ENCODE measurements around the gene LOXL3.

LOXL3 gene

GRCh38 chr2:74507145-74507925, 46.4 kb downstream of the LOXL3 start, which contains the start of gene PCGF1:
TSS of gene PCGF1 (minus strand) at chr2:74507695. CDS start at chr2:74507668, 27 bp downstream.
- peak; percentile 93 to 95 for ATAC-seq

DNA sequence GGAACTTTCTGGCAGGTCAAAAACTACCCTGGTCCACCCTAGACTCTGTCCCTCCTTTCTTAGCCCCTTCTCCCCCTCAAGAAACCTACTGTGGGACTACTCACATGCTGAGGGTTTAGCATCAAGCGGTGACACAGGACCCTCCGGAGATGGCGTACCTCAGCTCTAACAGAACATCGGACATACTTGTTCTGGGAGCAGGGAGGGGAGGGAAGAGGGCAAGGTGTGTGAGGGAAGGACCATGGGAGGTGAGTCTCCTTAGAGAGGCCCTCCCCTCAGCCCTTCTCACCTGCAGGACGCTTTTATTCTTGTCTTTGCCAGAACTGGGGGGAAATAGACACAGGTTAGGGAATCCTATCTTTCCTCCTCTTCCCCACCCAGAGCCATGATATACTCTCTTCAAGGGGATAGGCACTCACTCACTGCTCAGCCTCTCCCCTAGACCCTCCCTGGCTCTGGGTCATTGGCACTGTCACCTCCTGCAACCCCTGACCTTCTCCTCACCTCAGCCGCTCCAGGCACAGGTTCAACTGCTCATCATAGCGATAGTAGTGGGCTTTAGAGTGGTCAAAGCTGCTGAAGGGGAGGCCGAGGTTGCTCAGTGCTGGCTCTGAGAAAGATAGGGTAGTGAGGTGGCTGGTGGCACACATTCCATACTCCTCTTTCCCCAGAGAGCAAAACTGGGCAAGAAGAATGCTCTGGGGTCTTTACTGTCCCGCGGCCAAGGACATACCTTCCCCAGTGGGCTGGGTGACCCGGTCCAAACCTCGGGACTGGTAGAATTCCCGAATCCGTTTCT, 48.1 kb downstream of the LOXL3 start:
- ATAC-seq = no peak

DNA sequence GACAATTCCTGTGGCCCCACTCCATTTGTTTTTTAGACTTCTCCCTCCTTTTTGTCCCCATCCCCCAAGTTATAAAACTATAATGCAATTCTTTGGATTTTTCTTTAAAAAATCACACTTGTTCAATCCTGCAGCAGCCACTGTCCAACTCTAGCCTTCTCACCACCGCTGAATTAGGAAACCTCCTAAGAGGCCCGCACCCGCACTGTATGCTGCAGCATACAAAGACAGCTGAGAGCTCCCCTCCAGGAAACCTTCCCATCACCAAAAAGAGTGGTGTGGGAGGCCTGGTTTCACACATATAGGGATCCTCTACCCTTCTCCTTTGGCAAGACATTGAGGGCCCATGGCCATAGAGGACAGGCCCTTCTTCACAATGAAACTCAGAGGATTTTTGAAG, 49.2 kb downstream of the LOXL3 start:
- no peak for ATAC-seq

- ATAC-seq = no peak
These were observed 50.0 kb downstream of the LOXL3 start for GRCh38 chr2:74503506-74504475.

DNA sequence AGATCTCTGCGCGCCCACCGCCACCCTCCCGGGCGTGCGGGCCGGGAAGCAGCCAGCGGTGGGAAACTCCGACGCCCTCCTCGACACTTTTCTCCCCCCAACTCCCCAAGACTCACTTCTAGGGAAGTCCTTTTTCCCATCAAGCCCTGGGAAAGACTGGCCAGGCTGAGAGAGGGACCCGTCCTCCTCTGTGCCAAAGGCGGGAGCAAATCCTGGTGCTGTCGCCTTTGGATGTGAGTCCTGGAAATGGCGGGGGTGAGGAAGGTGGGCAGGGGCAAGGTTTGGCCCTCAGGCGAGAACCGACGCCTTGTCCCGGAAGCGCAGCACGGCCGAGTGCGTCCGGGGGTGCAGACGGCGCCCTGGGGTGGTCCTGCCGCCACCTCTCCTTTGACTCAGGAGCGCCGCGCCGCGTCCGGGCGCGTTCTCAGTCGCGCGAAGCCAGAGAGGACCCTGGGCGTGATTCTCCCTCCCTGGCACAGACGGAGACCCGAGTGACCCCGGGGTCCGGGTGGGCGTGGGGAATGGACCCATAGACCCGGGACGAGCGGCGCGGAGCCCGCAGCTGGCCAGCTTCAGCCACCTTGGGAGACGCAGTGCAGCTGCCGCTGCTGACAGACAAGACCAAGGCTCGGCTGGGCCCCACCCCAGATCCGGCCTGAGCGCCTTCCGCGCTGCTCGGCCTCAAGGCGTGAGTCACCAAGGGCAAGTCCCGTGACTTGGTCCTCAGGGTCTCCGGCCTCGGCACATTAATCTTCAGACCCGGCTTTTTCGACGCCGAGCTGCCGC, 50.8 kb downstream of the LOXL3 start:
- ATAC-seq = peak; percentile 17 to 26

- ATAC-seq = no peak
These were observed 51.5 kb downstream of the LOXL3 start for GRCh38 chr2:74502147-74502719.

- ATAC-seq = no peak
These were observed 52.2 kb downstream of the LOXL3 start for GRCh38 chr2:74501335-74502071.

DNA sequence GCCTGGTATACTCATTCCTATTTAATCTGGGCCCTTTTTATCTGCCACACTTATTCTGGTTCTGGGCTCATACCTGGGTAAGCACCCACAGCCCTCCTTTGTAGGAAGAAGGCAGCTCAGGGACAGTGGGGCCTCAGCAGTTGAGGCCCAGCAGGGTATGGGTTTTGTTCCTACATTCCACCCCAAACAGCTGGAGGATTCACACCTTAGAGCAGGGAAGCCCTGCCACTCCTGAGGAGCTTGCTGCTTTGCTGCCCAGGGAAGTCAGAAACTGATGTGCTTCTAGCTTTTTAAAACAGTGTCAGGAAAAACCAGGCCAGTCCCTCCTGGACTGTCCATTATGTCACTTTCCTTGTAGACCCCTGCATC, 53.2 kb downstream of the LOXL3 start:
- ATAC-seq = no peak

DNA sequence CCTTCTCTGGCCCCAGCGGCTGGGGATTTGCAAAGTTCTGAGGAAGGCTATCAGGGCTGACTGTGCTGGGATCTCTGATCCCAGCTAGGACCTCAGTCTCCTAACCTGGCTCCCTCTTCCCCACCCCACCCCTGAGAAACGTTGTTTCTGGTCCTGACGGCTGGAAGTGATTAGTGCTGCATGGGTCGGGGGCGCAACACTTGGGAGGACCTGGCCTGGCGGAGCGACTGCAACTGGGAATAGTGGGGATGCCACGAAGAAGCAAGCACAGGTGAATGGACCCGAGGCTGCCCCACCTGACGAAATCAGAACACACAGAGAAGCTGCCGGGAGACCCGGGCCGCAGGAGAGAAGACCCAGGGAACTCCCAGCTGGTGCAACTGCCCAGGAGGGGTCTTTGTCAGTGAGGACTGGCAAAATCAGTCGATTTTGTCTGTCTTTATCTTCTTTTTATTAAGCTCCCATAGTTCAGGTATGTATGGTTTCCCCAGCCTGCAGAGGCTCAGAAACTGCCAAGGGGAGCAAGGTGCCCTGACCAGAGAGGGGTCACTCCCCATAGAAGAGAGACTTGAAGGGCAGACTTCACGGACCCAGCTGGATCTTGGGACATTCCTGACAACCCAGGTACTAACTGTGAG, 53.7 kb downstream of the LOXL3 start:
- no peak for ATAC-seq

GRCh38 chr2:74499267-74499939, 54.3 kb downstream of the LOXL3 start, which contains the start of gene LBX2:
TSS of gene LBX2 (minus strand) at chr2:74499603. CDS start at chr2:74499537, 66 bp downstream.
- ATAC-seq = peak; percentile 22 to 23

DNA sequence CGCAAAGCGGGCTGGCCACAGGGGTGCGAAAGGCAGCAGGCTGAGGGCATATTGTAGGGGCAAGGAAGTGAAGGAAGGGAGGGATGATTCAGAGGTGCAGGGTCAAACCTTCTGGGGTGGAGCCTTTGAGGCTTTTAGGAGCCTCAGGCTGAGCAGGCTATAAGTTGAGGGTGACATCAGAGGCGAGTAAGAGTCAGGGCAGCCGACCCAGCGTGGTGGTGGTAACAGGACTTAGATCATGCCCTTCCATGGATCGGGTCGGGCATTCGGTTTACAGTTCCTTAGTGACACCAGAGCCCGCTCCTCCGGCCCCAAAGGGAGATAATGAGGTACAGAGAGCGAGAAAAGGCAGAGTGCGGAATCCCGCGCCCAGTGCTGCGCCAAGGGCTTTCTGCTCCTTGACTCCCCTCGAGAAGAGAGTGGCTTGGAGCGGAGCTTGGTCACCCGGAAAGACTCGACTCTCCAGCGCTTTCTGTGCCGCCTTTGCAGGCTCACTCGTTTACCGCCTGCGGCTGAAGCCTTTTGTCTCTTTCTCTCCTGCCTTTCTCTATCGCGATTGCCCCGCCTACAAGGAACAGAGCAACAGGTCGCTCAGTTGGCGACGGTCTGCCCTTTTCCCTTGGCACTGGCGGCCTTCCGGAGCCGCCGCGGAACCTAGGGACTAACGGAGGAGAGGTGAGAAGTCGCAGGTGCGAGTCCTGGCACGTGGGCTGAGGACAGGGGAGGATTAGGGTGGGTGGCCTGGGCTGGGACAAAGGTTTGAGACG, 55.1 kb downstream of the LOXL3 start:
- ATAC-seq = peak; percentile 59 to 72

- peak in 1 of 2 donors; percentile 29 for ATAC-seq
These were observed 55.8 kb downstream of the LOXL3 start for GRCh38 chr2:74497777-74498499.

- no peak for ATAC-seq
These were observed 56.6 kb downstream of the LOXL3 start for GRCh38 chr2:74496997-74497776.

DNA sequence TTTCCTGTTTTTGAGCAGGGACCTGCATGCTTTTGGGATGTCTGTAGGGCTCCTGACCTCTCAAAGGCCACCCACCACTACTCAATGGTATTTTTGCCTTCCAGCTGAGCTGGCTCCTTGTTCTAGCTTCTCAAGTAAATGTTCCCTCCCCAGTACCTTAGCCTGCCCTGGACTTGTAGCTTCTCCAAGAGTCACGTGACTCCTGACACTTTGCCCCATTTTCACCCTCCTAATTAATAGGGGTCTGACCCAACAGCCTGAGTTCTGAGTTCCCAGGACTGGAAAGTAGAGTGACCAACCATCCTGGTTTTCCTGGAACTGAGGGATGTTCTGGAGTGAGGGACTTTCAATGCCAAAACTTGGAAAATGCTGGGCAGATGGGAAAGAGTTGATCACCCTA, 58.3 kb downstream of the LOXL3 start:
- no peak for ATAC-seq

DNA sequence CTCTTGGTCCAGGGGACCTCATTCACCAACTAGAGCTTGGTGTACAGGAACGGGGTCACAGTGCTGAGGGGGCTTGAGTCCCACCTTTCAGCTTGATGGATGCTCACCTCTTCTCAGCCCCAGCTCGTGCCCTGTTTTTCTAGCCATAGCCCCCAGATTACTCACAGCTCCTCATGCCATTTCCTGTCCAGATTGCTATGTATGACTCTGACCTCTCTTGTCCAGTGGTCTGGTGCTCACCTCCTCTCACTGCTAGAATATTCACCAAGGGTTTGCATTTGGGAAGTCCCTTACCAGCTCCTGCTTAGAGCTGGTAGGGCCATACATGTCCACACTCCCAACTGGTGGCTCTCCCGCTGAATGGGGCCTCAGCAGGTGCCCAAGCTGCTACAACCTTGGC, 60.2 kb downstream of the LOXL3 start:
- ATAC-seq = no peak

DNA sequence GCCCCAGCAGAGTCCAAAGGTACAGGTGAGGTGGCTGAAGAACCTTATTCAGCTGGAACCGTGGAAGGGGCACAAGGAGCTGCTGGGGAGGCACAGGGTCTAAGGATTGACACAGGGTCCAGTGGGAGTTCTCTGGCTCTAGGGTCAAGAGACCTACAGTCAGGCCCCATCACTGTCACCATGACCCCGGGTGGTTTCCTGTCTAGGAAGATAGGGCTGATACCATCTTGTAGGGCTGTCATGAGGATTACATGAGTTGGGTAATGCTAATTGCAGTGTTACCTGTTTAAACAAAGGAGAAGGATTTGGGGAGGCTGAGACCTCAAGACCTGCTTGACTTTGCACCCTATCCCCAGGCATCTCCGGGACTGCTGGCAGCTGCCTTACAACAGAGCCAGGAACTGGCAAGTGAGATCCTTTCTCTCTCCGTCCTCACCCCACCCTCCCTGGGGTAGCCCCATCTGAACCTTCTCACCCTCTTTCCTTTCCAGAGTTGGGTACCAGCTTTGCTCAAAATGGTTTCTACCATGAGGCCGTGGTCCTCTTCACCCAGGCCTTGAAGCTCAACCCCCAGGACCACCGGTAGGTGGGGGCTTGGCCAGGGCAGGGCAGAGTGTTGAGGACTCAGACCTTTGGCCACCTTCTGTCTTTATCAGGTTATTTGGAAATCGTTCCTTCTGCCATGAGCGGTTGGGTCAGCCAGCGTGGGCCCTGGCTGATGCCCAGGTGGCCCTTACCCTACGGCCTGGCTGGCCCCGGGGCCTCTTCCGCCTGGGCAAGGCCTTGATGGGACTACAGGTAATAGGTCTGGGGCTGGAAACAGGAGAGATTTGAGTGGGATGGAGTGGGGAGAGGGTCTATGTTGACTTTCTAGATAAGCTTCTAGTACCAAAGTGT, 61.8 kb downstream of the LOXL3 start:
- no peak for ATAC-seq
